ENCODE data around the gene CYP1A1. TPM values are rescaled to one million over a fixed set of nuclear protein-coding genes. Genes with fewer than 3 reads are reported as not detected.

The CYP1A1 gene
- total and polyA plus RNA-seq, 12 donors: 0.11 to 2.2 (median 0.96) TPM; not detected in 9

- Histone ChIP-seq H3K4me3 (no peak overlapping the region), H3K9me3 (replicated peaks in 1 of 3) (no peaks in the 10 kb centered on the region), H3K27me3 (no peaks in the 10 kb centered on the region), H3K36me3 (replicated peaks in 1 of 2) (no peaks in the 10 kb centered on the region), H3K4me1 (replicated peaks in 1 of 2) (peaks cover 0 to 14% of the 10 kb centered on the region in 2 donors), H3K27ac (no peak overlapping the region)
- 80 to 93% (median 90%) methylated on average over 1 of the region's 1 CpG for WGBS, 4 donors
- TF ChIP-seq CTCF (IDR thresholded peaks at IDR 0.05) (no peak), POLR2A (IDR thresholded peaks at IDR 0.05) (peak in 1 of 2 donors; percentile 19)
- intact Hi-C loops (cut with DNase I): no loop called here
- DNase-seq: peak in 4 of 7 donors; percentile 7 to 25 (median 18)
Observed at GRCh38 chr15:74723754-74724334, 1.5 kb downstream of the CYP1A1 start.

GRCh38 chr15:74723187-74723586 is 2.1 kb downstream of the CYP1A1 start:
- no peak for DNase-seq
- Histone ChIP-seq H3K4me3 (no peak overlapping the region), H3K27ac (no peak overlapping the region), H3K9me3 (replicated peaks in 1 of 3) (no peaks in the 10 kb centered on the region), H3K36me3 (replicated peaks in 1 of 2) (no peaks in the 10 kb centered on the region), H3K4me1 (replicated peaks in 1 of 2) (peaks cover 0 to 14% of the 10 kb centered on the region in 2 donors), H3K27me3 (no peaks in the 10 kb centered on the region)
- no peak for TF ChIP-seq POLR2A (IDR thresholded peaks at IDR 0.05)
- no peak for TF ChIP-seq CTCF (IDR thresholded peaks at IDR 0.05)
- 47 to 65% (median 52%) methylated on average over 1 of the region's 1 CpG for WGBS, 4 donors
- intact Hi-C loops (cut with DNase I): no loop called here

GRCh38 chr15:74722591-74722990 is 2.7 kb downstream of the CYP1A1 start:
- H3K27ac ChIP-seq: no peak overlapping the region
- H3K4me3 ChIP-seq: no peak overlapping the region
- 77 to 85% (median 81%) methylated on average over 6 to 13 of the region's 13 CpGs for WGBS, 4 donors
- peak in 1 of 7 donors; percentile 42 for DNase-seq
- H3K9me3 ChIP-seq (replicated peaks in 1 of 3): no peaks in the 10 kb centered on the region
- H3K4me1 ChIP-seq (replicated peaks in 1 of 2): peaks cover 0 to 14% of the 10 kb centered on the region in 2 donors
- intact Hi-C loops (cut with DNase I): no loop called here
- H3K27me3 ChIP-seq: no peaks in the 10 kb centered on the region
- no peak for TF ChIP-seq CTCF (IDR thresholded peaks at IDR 0.05)
- TF ChIP-seq POLR2A (IDR thresholded peaks at IDR 0.05): no peak
- no peaks in the 10 kb centered on the region for H3K36me3 ChIP-seq (replicated peaks in 1 of 2)

- H3K36me3 ChIP-seq (replicated peaks in 1 of 2): no peaks in the 10 kb centered on the region
- no peaks in the 10 kb centered on the region for H3K4me1 ChIP-seq (replicated peaks in 1 of 2)
- H3K9me3 ChIP-seq (replicated peaks in 1 of 3): no peaks in the 10 kb centered on the region
- H3K27me3 ChIP-seq: no peaks in the 10 kb centered on the region
- no peak overlapping the region for H3K27ac ChIP-seq
- intact Hi-C loops (cut with DNase I): no loop called here
- TF ChIP-seq CTCF (IDR thresholded peaks at IDR 0.05) (no peak), POLR2A (IDR thresholded peaks at IDR 0.05) (no peak)
- no peak overlapping the region for H3K4me3 ChIP-seq
- 73 to 78% (median 73%) methylated on average over 5 of the region's 5 CpGs for WGBS, 4 donors
- no peak for DNase-seq
Observed at GRCh38 chr15:74716651-74717050, 8.7 kb downstream of the CYP1A1 start.

Measured in adrenal gland (tissue), 12 donors.